WTC11 (cell line): ENCODE measurements around the gene TAPT1. TPM values are rescaled to one million over a fixed set of nuclear protein-coding genes. Genes with fewer than 3 reads are reported as not detected.

Experiments
- ATAC-seq: fragments of 200-7000 bp; cut with Tn5 transposase; 2 replicates; pipeline ENCODE4 v1.10.0; 2021; ENCODE audit warnings: mild to moderate bottlenecking, moderate library complexity
- CTCF ChIA-PET: fragments of 300-600 bp; sonication (Branson Sonifier 250); formaldehyde crosslinking; loops from one replicate; lab custom pipeline; 2021; ENCODE audit warnings: antibody characterized with exemption; lab: Charles Lee
- POLR2A ChIA-PET: fragments of 350-600 bp; sonication (Branson Sonifier 250); formaldehyde crosslinking; loops from one replicate; lab custom pipeline; 2021; ENCODE audit warnings: antibody characterized with exemption; lab: Charles Lee
- DNase-seq: peaks from one replicate; pipeline ENCODE4 v3.0.0; 2021; ENCODE audit warnings: low spot score
- H3K27ac Mint-ChIP-seq: 2 replicates; pipeline ENCODE4 v1.8.0; 2021; ENCODE audit warnings: mixed read lengths
- H3K27me3 Mint-ChIP-seq: 2 replicates; pipeline ENCODE4 v1.8.0; 2021; ENCODE audit warnings: low read depth, mild to moderate bottlenecking, moderate library complexity, mixed read lengths
- H3K36me3 Mint-ChIP-seq: 2 replicates; pipeline ENCODE4 v1.8.0; 2021; ENCODE audit warnings: mixed read lengths
- H3K4me1 Mint-ChIP-seq: 2 replicates; pipeline ENCODE4 v1.8.0; 2022; ENCODE audit warnings: mixed read lengths
- H3K4me3 Mint-ChIP-seq: 2 replicates; pipeline ENCODE4 v1.8.0; 2021; ENCODE audit warnings: mild to moderate bottlenecking, moderate library complexity, mixed read lengths
- H3K9me3 Mint-ChIP-seq: 2 replicates; pipeline ENCODE4 v1.8.0; 2021; ENCODE audit warnings: mixed read lengths
- CTCF ChIP-seq: fragments of 200-600 bp; IDR thresholded peaks from 2 replicates; pipeline ENCODE4 v1.8.0; 2022; ENCODE audit warnings: antibody characterized with exemption
- GRHL2 ChIP-seq: fragments of 250-450 bp; sonication (Bioruptor Pico); IDR thresholded peaks from 2 replicates; pipeline ENCODE4 v1.8.0; 2022; ENCODE audit warnings: mild to moderate bottlenecking, moderate library complexity; ENCODE audit not compliant: insufficient replicate concordance, severe bottlenecking
- HMGXB4 ChIP-seq: sonication (generic); formaldehyde crosslinking; IDR thresholded peaks from 2 replicates; pipeline ENCODE4 v1.8.1; 2023; ENCODE audit warnings: mild to moderate bottlenecking, moderate library complexity, missing genetic modification reagents
- NFE2L1 ChIP-seq: sonication (generic); formaldehyde crosslinking; IDR thresholded peaks from 2 replicates; pipeline ENCODE4 v1.8.1; 2023; ENCODE audit warnings: missing genetic modification reagents
- PRRX2 ChIP-seq: fragments of 250-450 bp; sonication (Bioruptor Pico); IDR thresholded peaks from 2 replicates; pipeline ENCODE4 v1.8.0; 2021; ENCODE audit warnings: mild to moderate bottlenecking
- RELA ChIP-seq: sonication (generic); formaldehyde crosslinking; IDR thresholded peaks from 2 replicates; pipeline ENCODE4 v1.8.1; 2022; ENCODE audit warnings: missing genetic modification reagents, mild to moderate bottlenecking, borderline replicate concordance
- SOX15 ChIP-seq: fragments of 250-450 bp; sonication (Bioruptor Pico); IDR thresholded peaks from 2 replicates; pipeline ENCODE4 v1.9.0; 2021; ENCODE audit warnings: mild to moderate bottlenecking
- TCF7 ChIP-seq: sonication (generic); formaldehyde crosslinking; IDR thresholded peaks from 2 replicates; pipeline ENCODE4 v1.8.0; 2022; ENCODE audit warnings: mild to moderate bottlenecking, low read depth, missing genetic modification reagents, moderate library complexity
- ZBTB21 ChIP-seq: sonication (generic); formaldehyde crosslinking; IDR thresholded peaks from 2 replicates; pipeline ENCODE4 v1.8.1; 2023; ENCODE audit warnings: mild to moderate bottlenecking, missing genetic modification reagents, borderline replicate concordance
- total RNA-seq: library from RNA; stranded (reverse); gene quantifications from 3 replicates; pipeline ENCODE4 v1.2.3, GENCODE V29; 2021
- TF ChIP-seq, protein P1 (sequence below): sonication (generic); formaldehyde crosslinking; IDR thresholded peaks from 2 replicates; pipeline ENCODE4 v1.8.0; 2022; ENCODE audit warnings: missing genetic modification reagents
- TF ChIP-seq, protein P2 (sequence below): sonication (generic); formaldehyde crosslinking; IDR thresholded peaks from 2 replicates; pipeline ENCODE4 v1.8.1; 2022; ENCODE audit warnings: mild to moderate bottlenecking, moderate library complexity, missing genetic modification reagents
- TF ChIP-seq, protein P3 (sequence below): sonication (generic); formaldehyde crosslinking; IDR thresholded peaks from 2 replicates; pipeline ENCODE4 v1.8.1; 2022; ENCODE audit warnings: low read depth, missing genetic modification reagents, borderline replicate concordance
- TF ChIP-seq, protein P4 (sequence below): sonication (generic); formaldehyde crosslinking; IDR thresholded peaks from 2 replicates; pipeline ENCODE4 v1.8.0; 2023; ENCODE audit warnings: missing genetic modification reagents, mild to moderate bottlenecking, borderline replicate concordance
- TF ChIP-seq, protein P5 (sequence below): sonication (generic); formaldehyde crosslinking; conservative IDR thresholded peaks from 2 replicates; pipeline ENCODE4 v1.8.1; 2022; ENCODE audit warnings: mild to moderate bottlenecking, missing genetic modification reagents
- TF ChIP-seq, protein P6 (sequence below): sonication (generic); formaldehyde crosslinking; IDR thresholded peaks from 2 replicates; pipeline ENCODE4 v1.8.1; 2022; ENCODE audit warnings: low read depth, mild to moderate bottlenecking, moderate library complexity, missing genetic modification reagents, borderline replicate concordance
- TF ChIP-seq, protein P7 (sequence below): fragments of 250-450 bp; sonication (Bioruptor Pico); IDR thresholded peaks from 2 replicates; pipeline ENCODE4 v2.1.2; 2022; ENCODE audit warnings: mild to moderate bottlenecking, moderate library complexity

TAPT1 gene
- total RNA-seq, 1 experiment from 2014 or later, result 12.4 TPM

DNA sequence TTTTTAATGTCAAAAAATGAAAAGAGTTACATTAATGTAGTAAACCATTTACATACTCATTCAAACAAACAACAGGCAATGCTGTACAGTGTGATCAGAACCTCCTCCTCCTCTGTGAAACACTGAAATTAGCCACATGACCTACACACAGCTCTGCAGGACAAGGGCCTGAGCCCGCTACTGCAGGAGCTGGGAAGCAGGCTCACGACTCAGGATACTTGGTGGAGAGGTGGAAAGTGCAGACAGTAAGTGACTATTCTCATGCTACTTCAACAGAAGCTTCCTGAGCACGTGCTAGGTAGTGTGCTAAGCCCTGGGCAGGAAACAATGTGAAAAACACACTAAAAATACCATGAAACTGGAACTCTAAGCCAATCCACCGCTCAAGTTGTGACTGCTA, 56.8 kb downstream of the TAPT1 start:
- no peak overlapping the region for H3K4me3 Mint-ChIP-seq
- peaks cover 16% of the 10 kb centered on the region for H3K36me3 Mint-ChIP-seq
- peak; percentile 84 for ATAC-seq
- DNase-seq, result no peak
- H3K9me3 Mint-ChIP-seq, result no peaks in the 10 kb centered on the region
- no peak for TF ChIP-seq CTCF
- TF ChIP-seq, protein P1, sequence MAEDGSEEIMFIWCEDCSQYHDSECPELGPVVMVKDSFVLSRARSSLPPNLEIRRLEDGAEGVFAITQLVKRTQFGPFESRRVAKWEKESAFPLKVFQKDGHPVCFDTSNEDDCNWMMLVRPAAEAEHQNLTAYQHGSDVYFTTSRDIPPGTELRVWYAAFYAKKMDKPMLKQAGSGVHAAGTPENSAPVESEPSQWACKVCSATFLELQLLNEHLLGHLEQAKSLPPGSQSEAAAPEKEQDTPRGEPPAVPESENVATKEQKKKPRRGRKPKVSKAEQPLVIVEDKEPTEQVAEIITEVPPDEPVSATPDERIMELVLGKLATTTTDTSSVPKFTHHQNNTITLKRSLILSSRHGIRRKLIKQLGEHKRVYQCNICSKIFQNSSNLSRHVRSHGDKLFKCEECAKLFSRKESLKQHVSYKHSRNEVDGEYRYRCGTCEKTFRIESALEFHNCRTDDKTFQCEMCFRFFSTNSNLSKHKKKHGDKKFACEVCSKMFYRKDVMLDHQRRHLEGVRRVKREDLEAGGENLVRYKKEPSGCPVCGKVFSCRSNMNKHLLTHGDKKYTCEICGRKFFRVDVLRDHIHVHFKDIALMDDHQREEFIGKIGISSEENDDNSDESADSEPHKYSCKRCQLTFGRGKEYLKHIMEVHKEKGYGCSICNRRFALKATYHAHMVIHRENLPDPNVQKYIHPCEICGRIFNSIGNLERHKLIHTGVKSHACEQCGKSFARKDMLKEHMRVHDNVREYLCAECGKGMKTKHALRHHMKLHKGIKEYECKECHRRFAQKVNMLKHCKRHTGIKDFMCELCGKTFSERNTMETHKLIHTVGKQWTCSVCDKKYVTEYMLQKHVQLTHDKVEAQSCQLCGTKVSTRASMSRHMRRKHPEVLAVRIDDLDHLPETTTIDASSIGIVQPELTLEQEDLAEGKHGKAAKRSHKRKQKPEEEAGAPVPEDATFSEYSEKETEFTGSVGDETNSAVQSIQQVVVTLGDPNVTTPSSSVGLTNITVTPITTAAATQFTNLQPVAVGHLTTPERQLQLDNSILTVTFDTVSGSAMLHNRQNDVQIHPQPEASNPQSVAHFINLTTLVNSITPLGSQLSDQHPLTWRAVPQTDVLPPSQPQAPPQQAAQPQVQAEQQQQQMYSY (CRISPR knock-in tag), result no peak
- no peak for TF ChIP-seq TCF7 (CRISPR knock-in tag)
- TF ChIP-seq, protein P2, sequence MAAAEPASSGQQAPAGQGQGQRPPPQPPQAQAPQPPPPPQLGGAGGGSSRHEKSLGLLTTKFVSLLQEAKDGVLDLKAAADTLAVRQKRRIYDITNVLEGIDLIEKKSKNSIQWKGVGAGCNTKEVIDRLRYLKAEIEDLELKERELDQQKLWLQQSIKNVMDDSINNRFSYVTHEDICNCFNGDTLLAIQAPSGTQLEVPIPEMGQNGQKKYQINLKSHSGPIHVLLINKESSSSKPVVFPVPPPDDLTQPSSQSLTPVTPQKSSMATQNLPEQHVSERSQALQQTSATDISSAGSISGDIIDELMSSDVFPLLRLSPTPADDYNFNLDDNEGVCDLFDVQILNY (CRISPR knock-in tag), result no peak
- TF ChIP-seq, protein P3, sequence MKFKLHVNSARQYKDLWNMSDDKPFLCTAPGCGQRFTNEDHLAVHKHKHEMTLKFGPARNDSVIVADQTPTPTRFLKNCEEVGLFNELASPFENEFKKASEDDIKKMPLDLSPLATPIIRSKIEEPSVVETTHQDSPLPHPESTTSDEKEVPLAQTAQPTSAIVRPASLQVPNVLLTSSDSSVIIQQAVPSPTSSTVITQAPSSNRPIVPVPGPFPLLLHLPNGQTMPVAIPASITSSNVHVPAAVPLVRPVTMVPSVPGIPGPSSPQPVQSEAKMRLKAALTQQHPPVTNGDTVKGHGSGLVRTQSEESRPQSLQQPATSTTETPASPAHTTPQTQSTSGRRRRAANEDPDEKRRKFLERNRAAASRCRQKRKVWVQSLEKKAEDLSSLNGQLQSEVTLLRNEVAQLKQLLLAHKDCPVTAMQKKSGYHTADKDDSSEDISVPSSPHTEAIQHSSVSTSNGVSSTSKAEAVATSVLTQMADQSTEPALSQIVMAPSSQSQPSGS (CRISPR knock-in tag), result no peak
- TF ChIP-seq, protein P4, sequence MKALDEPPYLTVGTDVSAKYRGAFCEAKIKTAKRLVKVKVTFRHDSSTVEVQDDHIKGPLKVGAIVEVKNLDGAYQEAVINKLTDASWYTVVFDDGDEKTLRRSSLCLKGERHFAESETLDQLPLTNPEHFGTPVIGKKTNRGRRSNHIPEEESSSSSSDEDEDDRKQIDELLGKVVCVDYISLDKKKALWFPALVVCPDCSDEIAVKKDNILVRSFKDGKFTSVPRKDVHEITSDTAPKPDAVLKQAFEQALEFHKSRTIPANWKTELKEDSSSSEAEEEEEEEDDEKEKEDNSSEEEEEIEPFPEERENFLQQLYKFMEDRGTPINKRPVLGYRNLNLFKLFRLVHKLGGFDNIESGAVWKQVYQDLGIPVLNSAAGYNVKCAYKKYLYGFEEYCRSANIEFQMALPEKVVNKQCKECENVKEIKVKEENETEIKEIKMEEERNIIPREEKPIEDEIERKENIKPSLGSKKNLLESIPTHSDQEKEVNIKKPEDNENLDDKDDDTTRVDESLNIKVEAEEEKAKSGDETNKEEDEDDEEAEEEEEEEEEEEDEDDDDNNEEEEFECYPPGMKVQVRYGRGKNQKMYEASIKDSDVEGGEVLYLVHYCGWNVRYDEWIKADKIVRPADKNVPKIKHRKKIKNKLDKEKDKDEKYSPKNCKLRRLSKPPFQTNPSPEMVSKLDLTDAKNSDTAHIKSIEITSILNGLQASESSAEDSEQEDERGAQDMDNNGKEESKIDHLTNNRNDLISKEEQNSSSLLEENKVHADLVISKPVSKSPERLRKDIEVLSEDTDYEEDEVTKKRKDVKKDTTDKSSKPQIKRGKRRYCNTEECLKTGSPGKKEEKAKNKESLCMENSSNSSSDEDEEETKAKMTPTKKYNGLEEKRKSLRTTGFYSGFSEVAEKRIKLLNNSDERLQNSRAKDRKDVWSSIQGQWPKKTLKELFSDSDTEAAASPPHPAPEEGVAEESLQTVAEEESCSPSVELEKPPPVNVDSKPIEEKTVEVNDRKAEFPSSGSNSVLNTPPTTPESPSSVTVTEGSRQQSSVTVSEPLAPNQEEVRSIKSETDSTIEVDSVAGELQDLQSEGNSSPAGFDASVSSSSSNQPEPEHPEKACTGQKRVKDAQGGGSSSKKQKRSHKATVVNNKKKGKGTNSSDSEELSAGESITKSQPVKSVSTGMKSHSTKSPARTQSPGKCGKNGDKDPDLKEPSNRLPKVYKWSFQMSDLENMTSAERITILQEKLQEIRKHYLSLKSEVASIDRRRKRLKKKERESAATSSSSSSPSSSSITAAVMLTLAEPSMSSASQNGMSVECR (CRISPR knock-in tag), result no peak
- no peak for TF ChIP-seq GRHL2 (CRISPR knock-in tag)
- TF ChIP-seq, protein P5, sequence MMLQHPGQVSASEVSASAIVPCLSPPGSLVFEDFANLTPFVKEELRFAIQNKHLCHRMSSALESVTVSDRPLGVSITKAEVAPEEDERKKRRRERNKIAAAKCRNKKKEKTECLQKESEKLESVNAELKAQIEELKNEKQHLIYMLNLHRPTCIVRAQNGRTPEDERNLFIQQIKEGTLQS (CRISPR knock-in tag), result no peak
- TF ChIP-seq, protein P6, sequence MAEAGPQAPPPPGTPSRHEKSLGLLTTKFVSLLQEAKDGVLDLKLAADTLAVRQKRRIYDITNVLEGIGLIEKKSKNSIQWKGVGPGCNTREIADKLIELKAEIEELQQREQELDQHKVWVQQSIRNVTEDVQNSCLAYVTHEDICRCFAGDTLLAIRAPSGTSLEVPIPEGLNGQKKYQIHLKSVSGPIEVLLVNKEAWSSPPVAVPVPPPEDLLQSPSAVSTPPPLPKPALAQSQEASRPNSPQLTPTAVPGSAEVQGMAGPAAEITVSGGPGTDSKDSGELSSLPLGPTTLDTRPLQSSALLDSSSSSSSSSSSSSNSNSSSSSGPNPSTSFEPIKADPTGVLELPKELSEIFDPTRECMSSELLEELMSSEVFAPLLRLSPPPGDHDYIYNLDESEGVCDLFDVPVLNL, result no peak
- TF ChIP-seq NFE2L1 (CRISPR knock-in tag), result no peak
- TF ChIP-seq SOX15 (CRISPR knock-in tag), result no peak
- TF ChIP-seq, protein P7, sequence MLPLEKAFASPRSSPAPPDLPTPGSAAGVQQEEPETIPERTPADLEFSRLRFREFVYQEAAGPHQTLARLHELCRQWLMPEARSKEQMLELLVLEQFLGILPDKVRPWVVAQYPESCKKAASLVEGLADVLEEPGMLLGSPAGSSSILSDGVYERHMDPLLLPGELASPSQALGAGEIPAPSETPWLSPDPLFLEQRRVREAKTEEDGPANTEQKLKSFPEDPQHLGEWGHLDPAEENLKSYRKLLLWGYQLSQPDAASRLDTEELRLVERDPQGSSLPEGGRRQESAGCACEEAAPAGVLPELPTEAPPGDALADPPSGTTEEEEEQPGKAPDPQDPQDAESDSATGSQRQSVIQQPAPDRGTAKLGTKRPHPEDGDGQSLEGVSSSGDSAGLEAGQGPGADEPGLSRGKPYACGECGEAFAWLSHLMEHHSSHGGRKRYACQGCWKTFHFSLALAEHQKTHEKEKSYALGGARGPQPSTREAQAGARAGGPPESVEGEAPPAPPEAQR (CRISPR knock-in tag), result no peak
- no peak for TF ChIP-seq ZBTB21 (CRISPR knock-in tag)
- TF ChIP-seq HMGXB4, result no peak
- TF ChIP-seq PRRX2, result no peak
- no peak for TF ChIP-seq RELA (CRISPR knock-in tag)
- H3K27me3 Mint-ChIP-seq, result no peaks in the 10 kb centered on the region
- peak overlapping the region; percentile 48 for H3K27ac Mint-ChIP-seq
- H3K4me1 Mint-ChIP-seq, result peaks cover 22% of the 10 kb centered on the region
- ChIA-PET CTCF (interaction anchor here (1.5 kb wide), 1 partner anchor 36 kb away, joined by 4 read pairs; no protein-coding TSS in a partner anchor), POLR2A (no interaction called here)
